NCI-H1436 treated with DMSO at 0.1 percent for 48 hours (cell line): ENCODE data around the gene CALD1.
A peak's percentile ranks its signal among the peaks of the same experiment; 100 is the strongest.
"Not testable (repeated sequence)": the region's sequence is repeated elsewhere in the genome, so short reads cannot be mapped to it uniquely, and the experiment has no call there.

ENCODE experiments used
- DNase-seq: peaks from one replicate; lab custom pipeline; 2025; lab: John Stamatoyannopoulos, UW

The CALD1 gene

DNA sequence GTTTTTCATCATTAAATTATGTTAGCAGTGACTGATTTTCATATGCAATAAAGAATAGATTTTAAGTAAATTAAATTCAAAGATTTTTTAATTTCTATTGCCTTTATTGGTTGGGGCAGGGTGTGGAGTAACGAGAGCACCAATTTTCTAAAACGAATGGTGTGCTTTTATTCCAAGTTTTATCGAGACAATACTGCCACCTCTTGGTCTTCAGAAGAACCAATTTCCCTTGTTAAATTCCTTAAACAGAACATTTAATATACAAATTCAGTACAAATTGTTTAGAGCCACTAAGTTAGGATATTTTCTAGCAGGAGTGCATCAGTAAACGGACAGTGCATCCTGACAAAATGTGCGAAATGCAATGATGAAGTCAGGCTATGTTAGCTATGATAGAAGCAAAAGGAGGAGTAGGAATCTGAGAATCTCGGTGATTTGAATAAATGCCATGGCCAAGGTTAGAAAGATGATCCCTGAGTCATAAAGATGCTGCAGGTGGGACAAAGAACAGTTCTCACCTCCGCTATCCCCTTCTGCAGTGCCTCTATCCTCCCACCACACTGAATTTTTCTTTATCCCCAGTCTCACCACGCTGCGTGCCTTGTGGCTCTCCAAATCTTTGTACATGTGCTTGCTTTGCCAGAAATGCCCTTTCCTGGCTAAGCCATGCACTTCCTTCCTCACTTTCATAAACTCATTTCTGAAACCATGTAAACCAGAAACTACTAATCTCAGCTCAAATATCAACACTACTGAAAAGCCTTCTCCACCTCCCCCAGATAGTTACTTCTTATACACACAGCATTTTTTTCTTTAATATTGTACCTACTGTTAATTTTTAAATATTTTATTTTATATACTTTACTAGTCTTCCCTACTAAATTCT, 175.0 kb downstream of the CALD1 start:
- no peak for DNase-seq

DNA sequence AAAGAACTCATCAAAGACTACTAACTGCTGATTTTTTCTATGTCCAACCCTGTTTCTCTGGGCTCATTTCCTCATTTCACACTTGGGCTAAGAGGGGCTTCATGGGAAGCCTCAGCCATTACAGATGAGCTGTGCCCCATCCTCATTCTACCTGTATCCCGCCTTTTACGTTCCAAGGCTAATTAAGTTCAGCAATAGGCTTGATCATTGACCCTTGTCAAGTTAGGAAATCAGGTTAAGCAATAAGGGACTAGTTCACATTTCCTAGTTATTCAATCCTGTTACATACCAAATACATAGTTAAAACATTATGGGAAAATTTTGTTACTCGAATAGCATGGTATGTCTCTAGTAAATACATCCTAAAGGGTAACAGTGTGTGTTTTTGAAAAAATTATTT, 177.6 kb downstream of the CALD1 start:
- no peak for DNase-seq

DNA sequence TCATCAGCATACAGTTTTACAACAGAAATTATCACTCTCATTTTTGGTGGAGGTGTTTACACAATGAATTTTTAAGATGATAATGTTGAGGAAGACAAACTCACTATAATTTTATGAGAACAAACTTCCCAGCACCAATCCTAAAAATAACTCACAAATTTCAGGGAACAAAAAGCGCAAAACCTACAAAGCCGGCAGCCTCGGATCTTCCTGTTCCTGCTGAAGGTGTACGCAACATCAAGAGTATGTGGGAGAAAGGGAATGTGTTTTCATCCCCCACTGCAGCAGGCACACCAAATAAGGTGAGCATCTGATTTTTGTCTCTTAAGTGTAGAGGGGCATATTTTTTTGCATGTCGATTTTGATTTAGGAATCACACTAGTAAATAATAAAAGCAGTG, 180.4 kb downstream of the CALD1 start:
- DNase-seq = no peak

DNA sequence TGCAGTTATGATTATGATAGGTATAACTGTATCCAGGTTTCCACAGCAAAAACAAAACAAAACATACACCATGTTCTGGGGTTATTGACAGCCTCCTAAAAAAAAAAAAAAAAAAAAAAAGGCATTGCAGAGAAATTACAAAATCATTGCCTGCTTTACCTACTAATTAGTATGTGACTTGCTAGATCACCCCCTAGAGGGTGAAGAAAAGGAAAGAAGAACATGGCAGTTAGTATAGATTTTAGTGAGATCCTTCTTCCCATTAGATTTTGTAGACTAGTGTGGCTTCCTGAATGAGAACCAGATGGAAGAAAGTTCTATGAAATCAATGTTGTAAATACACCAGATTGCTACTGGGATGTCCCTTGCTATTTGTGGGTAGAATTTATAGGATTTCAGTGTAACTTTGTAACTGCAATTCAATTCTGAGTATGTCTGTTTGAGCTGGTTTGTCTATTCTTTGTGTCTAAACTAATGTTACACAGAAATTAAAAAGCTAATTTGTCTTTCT, 182.9 kb downstream of the CALD1 start:
- no peak for DNase-seq

DNA sequence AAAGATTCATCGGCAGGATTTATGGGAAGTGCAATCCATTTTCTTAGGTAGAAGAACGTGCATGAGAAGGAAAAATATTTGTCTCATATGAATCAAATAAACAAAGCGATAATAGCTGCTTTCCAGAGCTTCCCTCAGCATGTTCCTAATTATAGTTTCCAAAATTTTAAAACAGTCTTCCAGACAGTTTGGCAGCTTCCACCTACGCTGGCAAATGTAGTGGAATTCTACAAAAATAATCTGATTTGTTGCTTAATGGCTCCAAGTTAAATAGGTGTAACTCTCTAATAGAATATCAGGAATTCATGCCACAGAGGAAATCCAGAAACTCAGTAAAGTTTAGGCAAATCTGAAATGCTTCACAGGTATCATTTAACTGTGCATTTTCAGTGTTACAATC, 183.6 kb downstream of the CALD1 start:
- DNase-seq = no peak

DNA sequence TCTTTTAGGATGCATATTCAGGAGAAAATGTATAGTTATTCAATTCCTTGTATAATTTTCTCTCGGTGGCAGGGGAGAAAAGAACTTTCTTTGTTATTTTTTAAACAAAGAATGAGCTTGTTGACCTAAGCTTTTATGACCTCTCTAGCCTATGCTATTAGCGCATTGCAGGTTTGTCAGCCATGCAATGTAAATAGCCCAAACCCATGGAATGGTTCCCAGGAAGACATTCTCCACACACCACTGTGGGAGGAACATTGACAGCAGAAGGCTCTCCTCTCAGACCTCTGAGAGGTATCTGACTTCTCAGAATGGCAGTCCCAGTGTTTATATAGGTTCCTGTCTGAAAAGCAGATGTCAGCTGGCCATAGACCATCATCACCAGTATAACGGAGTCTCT, 187.3 kb downstream of the CALD1 start:
- no peak for DNase-seq

DNA sequence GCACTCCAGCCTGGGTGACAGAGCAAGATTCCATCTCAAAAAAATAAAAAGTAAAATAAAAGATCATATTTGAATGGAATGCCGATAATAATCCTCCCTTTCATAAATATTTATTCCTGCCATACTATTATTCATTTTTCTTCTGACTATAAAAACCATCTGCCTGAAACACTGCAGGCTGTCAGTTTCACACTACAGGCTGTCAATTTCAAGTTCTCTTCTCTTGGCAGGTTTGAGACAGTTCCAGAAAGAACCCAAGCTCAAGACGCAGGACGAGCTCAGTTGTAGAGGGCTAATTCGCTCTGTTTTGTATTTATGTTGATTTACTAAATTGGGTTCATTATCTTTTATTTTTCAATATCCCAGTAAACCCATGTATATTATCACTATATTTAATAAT, 188.7 kb downstream of the CALD1 start:
- DNase-seq = no peak

GRCh38 chr7:134981645-134982044, 202.2 kb downstream of the CALD1 start:
- DNase-seq = not testable (repeated sequence)

GRCh38 chr7:134985894-134986362, 206.5 kb downstream of the CALD1 start:
- no peak for DNase-seq

DNA sequence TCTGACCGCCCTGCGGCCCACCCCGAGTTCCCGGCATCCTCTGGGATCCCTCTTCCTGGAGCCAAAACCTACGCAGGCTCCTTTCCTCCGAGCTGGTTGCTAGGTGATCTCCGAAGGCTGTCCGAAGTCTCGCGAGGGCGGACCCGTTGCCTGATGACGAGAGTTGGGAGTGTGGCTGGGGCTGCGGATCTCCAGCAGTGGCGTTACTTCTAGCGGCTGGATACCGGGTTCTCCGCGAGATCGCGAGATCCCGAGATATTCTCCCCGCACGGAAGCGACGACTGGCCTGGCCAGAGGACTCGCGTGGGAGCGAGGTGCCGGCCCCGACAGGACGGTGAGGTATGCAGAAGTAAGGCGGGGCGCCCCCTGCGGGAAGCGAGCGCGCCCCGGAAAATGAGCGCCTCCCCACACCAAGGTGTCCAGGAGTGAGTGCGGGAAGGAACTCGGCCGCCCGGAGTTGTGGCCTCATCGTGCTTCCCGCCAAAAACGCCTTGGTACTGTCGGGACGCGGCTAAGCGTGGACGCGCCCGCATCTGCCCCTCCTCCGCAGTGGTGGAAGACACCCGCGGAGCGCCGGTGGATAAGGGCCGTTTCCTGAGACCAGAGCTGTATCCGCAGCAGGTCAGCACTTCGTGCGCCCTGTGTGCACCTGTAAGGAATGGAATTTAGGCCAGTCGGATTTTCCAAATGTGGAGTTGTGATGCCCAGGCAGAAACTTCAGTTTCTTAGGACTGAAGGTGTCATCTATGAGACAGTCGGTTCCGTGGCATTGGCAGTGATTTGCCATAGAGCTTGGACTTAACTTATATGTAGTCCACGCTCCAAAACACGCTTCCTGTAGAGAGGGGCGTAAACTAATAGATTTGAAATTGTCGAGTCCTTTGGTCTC, 207.2 kb downstream of the CALD1 start, which contains the start of gene AGBL3:
Gene AGBL3, plus strand, starts transcription at position 146 of the 889 bp plus-strand sequence. CDS start 1,426 bp downstream, outside the sequence.
- DNase-seq = peak; percentile 86

GRCh38 chr7:134988161-134988560, 208.7 kb downstream of the CALD1 start:
- DNase-seq = no peak

- DNase-seq = no peak
Observed at GRCh38 chr7:134991469-134992339, 212.3 kb downstream of the CALD1 start.

- no peak for DNase-seq
Observed at GRCh38 chr7:134992626-134993179, 213.3 kb downstream of the CALD1 start.

DNA sequence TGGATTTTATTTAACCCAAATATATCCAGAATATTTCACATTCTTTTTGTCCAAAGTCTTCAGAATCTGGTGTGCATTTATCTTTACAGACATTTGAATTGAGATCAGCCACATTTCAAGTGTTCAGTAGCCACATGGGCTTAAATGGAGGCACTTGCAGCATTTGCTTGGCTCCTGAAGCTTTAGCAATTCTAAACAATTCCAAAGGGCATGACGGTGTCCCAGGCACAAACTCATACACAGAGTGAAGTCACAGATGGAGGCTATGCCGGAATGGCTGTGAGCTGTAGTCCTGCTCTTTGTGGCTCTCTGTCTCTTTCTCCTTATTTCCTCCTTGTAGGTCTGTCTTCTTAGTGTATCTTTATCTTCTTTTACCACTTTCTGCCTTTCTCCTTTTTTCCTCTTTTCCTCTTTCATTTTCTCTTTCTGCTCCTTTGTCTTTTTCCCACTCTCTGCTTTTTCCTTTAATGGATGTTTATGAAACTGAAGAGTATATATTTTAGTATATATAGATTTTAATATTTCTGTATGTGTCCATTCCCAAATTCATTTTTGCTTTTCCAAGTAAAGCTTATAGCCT, 214.5 kb downstream of the CALD1 start:
- DNase-seq = no peak

DNA sequence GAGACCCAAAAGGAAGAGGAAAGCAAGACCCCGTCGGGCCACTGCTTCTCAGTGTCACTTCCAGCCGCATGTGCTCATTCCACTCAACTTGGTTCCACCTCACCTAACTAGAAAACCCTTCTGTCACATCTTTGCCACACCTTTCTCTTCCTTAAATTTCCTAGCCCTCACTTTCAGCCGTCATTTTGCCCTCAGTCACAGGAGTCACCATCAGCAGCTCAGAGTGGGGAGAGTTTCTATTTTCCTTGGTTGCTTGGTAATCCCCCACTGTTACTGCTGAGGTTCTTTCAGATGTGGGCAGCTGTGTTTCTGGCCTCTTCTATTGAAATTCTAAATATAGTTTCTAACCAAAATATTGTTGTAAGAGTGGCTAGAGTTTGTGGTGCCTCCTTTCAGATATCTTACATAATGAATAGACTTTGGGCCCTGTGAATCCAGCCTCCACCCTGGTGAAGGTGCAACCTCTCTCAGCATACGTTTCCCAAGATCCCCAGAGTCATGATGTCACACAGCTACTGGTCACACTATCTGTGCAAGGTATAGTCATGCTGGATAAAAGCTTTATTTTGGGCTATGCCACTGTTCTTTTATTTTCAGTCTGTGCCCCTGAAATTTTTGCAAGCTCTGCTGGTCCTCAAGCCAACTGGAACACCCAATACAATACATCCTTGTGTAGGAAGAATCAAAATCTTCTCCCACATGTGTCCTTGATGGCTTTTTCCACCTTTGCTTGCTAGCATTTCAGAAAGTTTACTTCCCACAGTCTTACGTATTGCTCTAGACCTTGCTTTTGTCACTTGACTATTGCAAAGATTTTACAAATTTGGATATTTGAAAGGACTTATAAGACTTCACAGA, 216.0 kb downstream of the CALD1 start:
- DNase-seq = no peak

DNA sequence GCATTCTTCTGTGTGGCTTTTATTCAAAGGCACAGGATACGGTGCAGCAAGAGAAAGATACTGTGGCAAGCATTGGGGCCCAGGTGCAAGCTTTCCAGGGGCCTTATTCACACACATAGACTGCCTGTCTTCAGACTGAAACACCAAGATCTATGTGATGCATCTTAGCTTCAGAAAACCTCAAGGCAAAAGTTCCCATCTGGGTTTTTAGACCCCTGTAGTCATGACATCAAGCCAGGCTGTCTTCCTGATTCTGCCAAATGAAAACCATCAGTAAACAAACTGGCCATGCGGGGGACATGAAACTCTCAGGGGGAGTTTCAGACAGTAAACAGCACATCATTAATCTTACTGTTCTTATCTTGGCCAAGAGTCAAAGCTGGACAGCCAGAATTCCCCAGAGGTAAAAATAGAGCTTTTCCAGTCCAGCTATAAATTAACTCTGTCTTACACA, 216.7 kb downstream of the CALD1 start:
- DNase-seq = no peak

- DNase-seq = no peak
Observed at GRCh38 chr7:134997214-134997885, 217.9 kb downstream of the CALD1 start.

DNA sequence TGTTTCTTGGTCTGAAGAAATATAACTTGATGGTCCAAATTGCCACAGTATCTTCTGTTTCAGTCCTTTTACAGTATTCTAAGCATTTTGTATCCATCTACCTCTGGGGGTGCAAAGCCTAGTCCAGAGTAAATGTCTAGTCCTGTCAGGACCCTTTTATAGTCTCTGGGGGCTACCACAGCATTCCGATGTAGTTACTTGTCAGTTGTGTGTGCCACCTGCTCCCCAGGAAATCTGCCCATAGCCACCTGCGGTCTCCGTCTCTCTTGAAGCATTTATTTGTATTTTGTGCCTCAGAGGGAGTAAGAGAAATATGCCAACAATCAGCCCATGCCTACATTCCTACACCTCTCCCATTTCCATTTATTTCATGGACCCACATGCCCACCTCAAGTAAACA, 219.7 kb downstream of the CALD1 start:
- no peak for DNase-seq
